ENCODE measurements around the gene KCNK5.

GRCh38 chr6:39191236-39191930, 37.9 kb downstream of the KCNK5 start:
- TF ChIP-seq CTCF (IDR thresholded peaks at IDR 0.05) = no peak
- no peak for TF ChIP-seq POLR2A (IDR thresholded peaks at IDR 0.05)
